CD8-positive, alpha-beta memory T cell (primary cell): ENCODE data around the gene SOX11. TPM values are rescaled to one million over a fixed set of nuclear protein-coding genes. Genes with fewer than 3 reads are reported as not detected.

Experiments
- CTCF ChIA-PET: fragments of 350-600 bp; sonication (Branson Sonifier 250); formaldehyde crosslinking; loops from one replicate; lab custom pipeline; 2021; ENCODE audit warnings: antibody characterized with exemption; lab: Charles Lee
- POLR2A ChIA-PET: fragments of 350-600 bp; sonication (Branson Sonifier 250); formaldehyde crosslinking; loops from one replicate; lab custom pipeline; 2021; ENCODE audit warnings: antibody characterized with exemption; lab: Charles Lee
- DNase-seq, 5 donors: peaks; one replicate each; pipeline versions ENCODE4 v3.0.0 to v3.0.0-alpha.2; 2020 to 2022; ENCODE audit warnings: mixed read lengths in 1 of 5
- H3K27ac ChIP-seq: one replicate; pipeline ENCODE4 v1.7.0; 2013; ENCODE audit warnings: low read depth, mild to moderate bottlenecking, low read length, moderate library complexity
- H3K27me3 ChIP-seq: 2 replicates; pipeline ENCODE4 v1.7.0; 2013; ENCODE audit warnings: low read length, mild to moderate bottlenecking; ENCODE audit not compliant: insufficient read depth, poor library complexity, severe bottlenecking
- H3K36me3 ChIP-seq: 2 replicates; pipeline ENCODE4 v1.7.0; 2013; ENCODE audit warnings: mild to moderate bottlenecking, low read length, moderate library complexity; ENCODE audit not compliant: insufficient read depth
- H3K4me1 ChIP-seq: 2 replicates; pipeline ENCODE4 v1.7.0; 2013; ENCODE audit warnings: mild to moderate bottlenecking, low read length, moderate library complexity; ENCODE audit not compliant: insufficient read depth
- H3K4me3 ChIP-seq: 2 replicates; pipeline ENCODE4 v1.7.0; 2013; ENCODE audit warnings: mild to moderate bottlenecking, low read length
- H3K9me3 ChIP-seq: 2 replicates; pipeline ENCODE4 v1.7.0; 2013; ENCODE audit warnings: mild to moderate bottlenecking, low read length
- H3K27ac Mint-ChIP-seq, 8 donors: one replicate each; pipeline ENCODE4 v1.8.0; 2020 to 2021; ENCODE audit warnings: mixed read lengths in 8 of 8, mild to moderate bottlenecking in 6 of 8, inconsistent platforms in 3 of 8, moderate library complexity in 3 of 8
- H3K27me3 Mint-ChIP-seq, 2 donors: one replicate each; pipeline ENCODE4 v1.8.0; 2020 to 2021; ENCODE audit warnings: mixed read lengths in 2 of 2, mild to moderate bottlenecking in 1 of 2, moderate library complexity in 1 of 2
- H3K36me3 Mint-ChIP-seq, 3 donors: one replicate each; pipeline ENCODE4 v1.8.0; 2020 to 2021; ENCODE audit warnings: mixed read lengths in 3 of 3, inconsistent platforms in 1 of 3, mild to moderate bottlenecking in 1 of 3
- H3K4me1 Mint-ChIP-seq, 3 donors: one replicate each; pipeline ENCODE4 v1.8.0; 2020 to 2021; ENCODE audit warnings: mixed read lengths in 3 of 3, inconsistent platforms in 1 of 3, mild to moderate bottlenecking in 1 of 3
- H3K4me3 Mint-ChIP-seq, 7 donors: one replicate each; pipeline ENCODE4 v1.8.0; 2020 to 2021; ENCODE audit warnings: mixed read lengths in 7 of 7, mild to moderate bottlenecking in 6 of 7, moderate library complexity in 4 of 7, inconsistent platforms in 2 of 7
- H3K9me3 Mint-ChIP-seq, 5 donors: one replicate each; pipeline ENCODE4 v1.8.0; 2020 to 2022; ENCODE audit warnings: mixed read lengths in 5 of 5, mild to moderate bottlenecking in 3 of 5, moderate library complexity in 2 of 5, inconsistent platforms in 1 of 5
- polyA plus RNA-seq: library from polyadenylated mRNA; unstranded; fragments of 300-500 nt; fragmentation: Illumina TruSeq; gene quantifications from one replicate; pipeline ENCODE4 v1.2.3, GENCODE V29; 2021
- total RNA-seq, 2 experiments: library from RNA; stranded (reverse); gene quantifications; one replicate each; pipeline ENCODE4 v1.2.3, GENCODE V29; 2021

The SOX11 gene
- total and polyA plus RNA-seq, 3 experiments from 2014 or later, result not detected

GRCh38 chr2:5719629-5720334 is 27.6 kb downstream of the SOX11 start:
- ChIA-PET CTCF (no interaction called here), POLR2A (no interaction called here)
- no peaks in the 10 kb centered on the region for H3K4me1 Mint-ChIP-seq
- Histone ChIP-seq H3K4me3 (no peak overlapping the region), H3K4me1 (no peaks in the 10 kb centered on the region), H3K36me3 (no peaks in the 10 kb centered on the region), H3K9me3 (no peaks in the 10 kb centered on the region), H3K27ac (no peak overlapping the region), H3K27me3 (no peaks in the 10 kb centered on the region)
- no peak overlapping the region for H3K4me3 Mint-ChIP-seq
- peaks cover 6 to 11% (median 11%) of the 10 kb centered on the region in 5 donors for H3K9me3 Mint-ChIP-seq
- no peak overlapping the region for H3K27ac Mint-ChIP-seq
- no peaks in the 10 kb centered on the region for H3K36me3 Mint-ChIP-seq
- peaks cover 0 to 5% of the 10 kb centered on the region in 2 donors for H3K27me3 Mint-ChIP-seq
- DNase-seq, result no peak

GRCh38 chr2:5720426-5720825 is 28.2 kb downstream of the SOX11 start:
- Mint-ChIP-seq H3K27me3 (peaks cover 0 to 5% of the 10 kb centered on the region in 2 donors), H3K4me1 (no peaks in the 10 kb centered on the region), H3K9me3 (peaks cover 6 to 11% (median 11%) of the 10 kb centered on the region in 5 donors), H3K4me3 (no peak overlapping the region), H3K27ac (no peak overlapping the region), H3K36me3 (no peaks in the 10 kb centered on the region)
- Histone ChIP-seq H3K27ac (no peak overlapping the region), H3K4me3 (no peak overlapping the region), H3K4me1 (no peaks in the 10 kb centered on the region), H3K27me3 (no peaks in the 10 kb centered on the region), H3K9me3 (no peaks in the 10 kb centered on the region), H3K36me3 (no peaks in the 10 kb centered on the region)
- no peak for DNase-seq
- ChIA-PET POLR2A (no interaction called here), CTCF (no interaction called here)

GRCh38 chr2:5722236-5722635 is 30.1 kb downstream of the SOX11 start:
- H3K9me3 ChIP-seq, result no peaks in the 10 kb centered on the region
- H3K27ac ChIP-seq, result no peak overlapping the region
- no peak overlapping the region for H3K4me3 Mint-ChIP-seq
- H3K27me3 Mint-ChIP-seq, result peaks cover 4 to 7% of the 10 kb centered on the region in 2 donors
- ChIA-PET CTCF (no interaction called here), POLR2A (no interaction called here)
- no peaks in the 10 kb centered on the region for H3K36me3 Mint-ChIP-seq
- no peak for DNase-seq
- H3K9me3 Mint-ChIP-seq, result peaks cover 6 to 11% (median 11%) of the 10 kb centered on the region in 5 donors
- H3K4me1 ChIP-seq, result no peaks in the 10 kb centered on the region
- no peak overlapping the region for H3K27ac Mint-ChIP-seq
- no peaks in the 10 kb centered on the region for H3K27me3 ChIP-seq
- no peaks in the 10 kb centered on the region for H3K36me3 ChIP-seq
- no peak overlapping the region for H3K4me3 ChIP-seq
- peaks cover 0 to 5% (median 2%) of the 10 kb centered on the region in 3 donors for H3K4me1 Mint-ChIP-seq

GRCh38 chr2:5723791-5724735 is 31.9 kb downstream of the SOX11 start:
- POLR2A ChIA-PET, result no interaction called here

GRCh38 chr2:5725072-5725471 is 32.9 kb downstream of the SOX11 start:
- no peaks in the 10 kb centered on the region for H3K4me1 ChIP-seq
- Mint-ChIP-seq H3K4me3 (no peak overlapping the region), H3K4me1 (peaks cover 0 to 5% (median 2%) of the 10 kb centered on the region in 3 donors), H3K27ac (no peak overlapping the region), H3K27me3 (peaks cover 1 to 4% of the 10 kb centered on the region in 2 donors), H3K36me3 (no peaks in the 10 kb centered on the region), H3K9me3 (peaks cover 0 to 2% (median under 1%) of the 10 kb centered on the region in 5 donors)
- ChIA-PET CTCF (no interaction called here), POLR2A (no interaction called here)
- no peaks in the 10 kb centered on the region for H3K36me3 ChIP-seq
- no peak for DNase-seq
- H3K27me3 ChIP-seq, result no peaks in the 10 kb centered on the region
- no peaks in the 10 kb centered on the region for H3K9me3 ChIP-seq
- no peak overlapping the region for H3K27ac ChIP-seq
- no peak overlapping the region for H3K4me3 ChIP-seq

More at GRCh38 chr2:5723791-5724735, 31.9 kb downstream of the SOX11 start:
- H3K9me3 Mint-ChIP-seq, result peaks cover 2 to 8% (median 2%) of the 10 kb centered on the region in 5 donors
- CTCF ChIA-PET, result no interaction called here
- Histone ChIP-seq H3K36me3 (no peaks in the 10 kb centered on the region), H3K9me3 (no peaks in the 10 kb centered on the region), H3K27ac (no peak overlapping the region), H3K4me3 (no peak overlapping the region), H3K4me1 (no peaks in the 10 kb centered on the region), H3K27me3 (no peaks in the 10 kb centered on the region)
- DNase-seq, result no peak
- no peak overlapping the region for H3K4me3 Mint-ChIP-seq
- H3K27ac Mint-ChIP-seq, result no peak overlapping the region
- H3K4me1 Mint-ChIP-seq, result peaks cover 0 to 5% (median 2%) of the 10 kb centered on the region in 3 donors
- H3K27me3 Mint-ChIP-seq, result peaks cover 1 to 4% of the 10 kb centered on the region in 2 donors
- H3K36me3 Mint-ChIP-seq, result no peaks in the 10 kb centered on the region

- H3K36me3 ChIP-seq, result no peaks in the 10 kb centered on the region
- ChIA-PET POLR2A (no interaction called here), CTCF (no interaction called here)
- no peaks in the 10 kb centered on the region for H3K9me3 ChIP-seq
- Mint-ChIP-seq H3K9me3 (peaks cover 0 to 3% (median 0%) of the 10 kb centered on the region in 5 donors), H3K4me3 (no peak overlapping the region), H3K27ac (no peak overlapping the region), H3K4me1 (peaks cover 0 to 5% (median 2%) of the 10 kb centered on the region in 3 donors), H3K27me3 (peaks cover 4% of the 10 kb centered on the region in 2 donors), H3K36me3 (no peaks in the 10 kb centered on the region)
- H3K4me3 ChIP-seq, result no peak overlapping the region
- DNase-seq, result no peak
- no peak overlapping the region for H3K27ac ChIP-seq
- no peaks in the 10 kb centered on the region for H3K27me3 ChIP-seq
- no peaks in the 10 kb centered on the region for H3K4me1 ChIP-seq
Observed at GRCh38 chr2:5725794-5726463, 33.7 kb downstream of the SOX11 start.

- no peak overlapping the region for H3K4me3 Mint-ChIP-seq
- H3K27ac Mint-ChIP-seq, result no peak overlapping the region
- H3K4me1 Mint-ChIP-seq, result peaks cover 0 to 5% (median 2%) of the 10 kb centered on the region in 3 donors
- H3K9me3 Mint-ChIP-seq, result peaks cover 0 to 3% (median 0%) of the 10 kb centered on the region in 5 donors
- Histone ChIP-seq H3K4me1 (no peaks in the 10 kb centered on the region), H3K9me3 (no peaks in the 10 kb centered on the region), H3K27me3 (no peaks in the 10 kb centered on the region), H3K4me3 (no peak overlapping the region), H3K36me3 (no peaks in the 10 kb centered on the region), H3K27ac (no peak overlapping the region)
- H3K27me3 Mint-ChIP-seq, result peaks cover 4% of the 10 kb centered on the region in 2 donors
- ChIA-PET POLR2A (no interaction called here), CTCF (no interaction called here)
- H3K36me3 Mint-ChIP-seq, result no peaks in the 10 kb centered on the region
- no peak for DNase-seq
Observed at GRCh38 chr2:5727235-5727634, 35.1 kb downstream of the SOX11 start.
